Measurements from ENCODE around the gene SGPL1.

The SGPL1 gene

DNA sequence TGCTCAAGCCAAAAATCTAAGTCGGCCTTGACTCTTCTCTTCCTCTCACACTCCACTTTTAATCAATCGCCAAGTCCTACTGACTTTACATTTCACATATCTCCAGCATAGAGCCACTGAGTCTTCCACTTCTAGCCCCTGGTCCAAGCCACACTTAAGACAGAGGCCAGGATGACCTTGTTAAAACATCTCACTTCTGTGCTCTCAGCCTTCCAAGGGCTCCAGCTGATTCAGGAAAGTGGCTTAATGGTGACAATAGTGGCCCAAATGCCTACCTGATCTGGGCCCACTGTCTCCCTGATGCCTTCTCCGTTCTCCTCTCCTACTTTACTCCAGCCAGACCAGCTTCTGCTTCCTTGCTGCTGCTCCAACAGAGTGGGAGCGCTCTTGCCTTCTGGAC, 35.0 kb upstream of the SGPL1 start:
- DNase-seq, result no peak

GRCh38 chr10:70781461-70782051, 34.2 kb upstream of the SGPL1 start:
- DNase-seq, result no peak

GRCh38 chr10:70782086-70782745, 33.5 kb upstream of the SGPL1 start:
- DNase-seq, result no peak

GRCh38 chr10:70782746-70783680, 32.7 kb upstream of the SGPL1 start:
- DNase-seq, result no peak

DNA sequence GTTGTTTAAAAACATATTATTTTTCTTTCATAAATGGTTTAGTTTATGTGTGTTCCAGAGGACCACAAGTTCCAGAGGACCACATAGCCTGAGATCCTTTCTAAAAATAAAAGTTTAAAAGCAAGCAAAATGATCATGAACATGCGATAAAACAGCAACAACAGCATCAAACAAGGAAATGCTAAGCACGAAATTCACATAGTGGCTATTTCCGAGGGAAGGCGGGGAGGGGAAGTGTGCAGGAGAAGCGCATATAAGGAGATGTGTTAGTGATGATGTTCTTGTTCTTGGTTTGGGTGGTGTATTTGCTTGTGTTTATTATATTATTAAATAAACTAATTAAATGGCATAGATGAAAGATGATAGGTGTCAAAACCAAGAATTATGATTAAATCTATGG, 31.7 kb upstream of the SGPL1 start:
- no peak for DNase-seq

DNA sequence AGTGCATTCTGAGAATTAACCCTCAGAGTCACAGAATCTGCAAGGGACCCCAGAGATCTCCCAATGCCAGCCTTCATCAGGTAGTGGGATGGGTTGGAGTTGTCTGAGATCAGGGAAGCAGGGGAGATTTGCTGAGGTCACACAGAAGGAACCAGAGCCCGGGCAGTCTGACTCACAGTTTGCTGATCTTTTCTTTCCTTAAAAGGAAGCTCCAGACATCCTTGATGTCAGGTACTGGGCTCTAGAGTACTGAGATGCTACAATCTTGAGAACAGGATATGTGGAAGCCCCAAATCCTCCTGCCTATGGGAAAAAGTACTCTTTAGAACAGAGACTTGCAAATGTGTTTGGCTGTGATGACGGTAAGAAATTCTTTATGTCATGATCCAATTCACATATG, 31.3 kb upstream of the SGPL1 start:
- peak; percentile 44 for DNase-seq

GRCh38 chr10:70785190-70785589, 30.6 kb upstream of the SGPL1 start, which contains the start of gene TBATA:
Gene TBATA, minus strand, starts transcription at chr10:70785377. Its CDS starts 1,998 bp downstream, at chr10:70783379.
- DNase-seq, result no peak

DNA sequence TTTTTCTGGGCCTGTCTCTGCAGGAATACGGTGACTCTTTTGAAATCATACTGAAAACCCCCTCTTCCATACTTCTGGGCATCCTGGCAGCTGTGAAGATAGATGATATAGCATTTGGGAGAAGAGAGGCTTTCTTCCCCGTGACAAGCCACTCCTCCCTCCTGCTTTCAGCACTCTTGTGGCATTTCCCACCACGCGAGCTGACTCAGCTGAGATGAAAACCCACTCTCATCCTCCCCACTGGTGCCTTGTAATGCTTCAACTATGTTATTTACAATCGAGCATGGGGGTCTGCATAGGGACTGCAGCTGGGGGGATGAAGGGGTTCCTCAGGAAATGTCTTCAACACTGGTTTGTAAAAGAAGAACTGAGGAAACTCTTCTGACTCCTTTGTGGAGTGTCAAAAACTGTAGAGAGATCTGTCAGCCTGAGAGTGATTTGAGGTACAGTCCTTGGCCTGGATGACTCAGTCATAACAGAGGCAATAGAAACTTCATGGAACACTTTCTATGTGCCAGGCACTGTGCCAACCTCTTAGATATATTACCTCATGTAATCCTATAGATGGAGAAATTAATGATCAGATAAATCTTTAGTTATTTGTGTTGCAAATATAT, 28.8 kb upstream of the SGPL1 start:
- DNase-seq, result peak; percentile 73

- no peak for DNase-seq
These were observed 24.2 kb upstream of the SGPL1 start for GRCh38 chr10:70791386-70792039.

DNA sequence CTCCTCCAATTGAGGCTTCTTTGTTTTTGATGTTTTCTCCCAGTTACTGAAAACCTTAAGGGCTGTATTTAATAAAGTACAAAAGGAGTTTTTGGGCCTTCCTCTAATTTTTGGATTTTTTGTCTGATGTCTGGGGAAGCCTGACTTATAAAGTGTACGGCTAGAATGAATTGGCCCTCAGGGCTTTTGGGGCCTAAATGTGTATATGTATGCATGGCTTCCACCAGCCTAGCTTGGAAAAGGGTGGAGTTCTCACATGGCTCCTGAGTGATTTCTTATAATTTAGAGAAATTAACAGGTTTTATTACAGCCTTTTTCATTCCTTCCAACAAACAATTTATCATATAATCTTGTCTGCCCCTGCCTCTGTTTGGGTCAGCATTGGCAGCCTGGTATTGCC, 20.1 kb upstream of the SGPL1 start:
- DNase-seq, result no peak

DNA sequence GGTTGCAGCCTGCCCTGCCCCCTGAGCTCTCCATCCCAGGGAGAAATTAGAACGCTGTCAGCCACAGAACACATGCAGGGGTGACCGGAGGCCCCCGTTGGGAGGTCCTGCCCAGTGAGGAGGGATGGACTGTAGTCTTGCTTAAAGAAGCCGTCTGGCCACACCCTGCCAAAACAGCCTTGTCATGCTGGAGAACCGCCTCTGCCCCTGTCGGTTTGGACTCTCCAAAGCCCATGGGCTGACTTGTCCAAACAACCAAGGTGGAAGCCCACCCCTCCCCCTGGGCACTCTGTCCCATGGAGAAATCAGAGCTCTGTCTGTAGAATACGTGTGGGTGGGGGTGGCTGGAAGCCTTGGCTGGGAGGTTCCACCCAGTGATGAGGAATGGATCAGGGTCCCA, 17.9 kb upstream of the SGPL1 start:
- no peak for DNase-seq

DNA sequence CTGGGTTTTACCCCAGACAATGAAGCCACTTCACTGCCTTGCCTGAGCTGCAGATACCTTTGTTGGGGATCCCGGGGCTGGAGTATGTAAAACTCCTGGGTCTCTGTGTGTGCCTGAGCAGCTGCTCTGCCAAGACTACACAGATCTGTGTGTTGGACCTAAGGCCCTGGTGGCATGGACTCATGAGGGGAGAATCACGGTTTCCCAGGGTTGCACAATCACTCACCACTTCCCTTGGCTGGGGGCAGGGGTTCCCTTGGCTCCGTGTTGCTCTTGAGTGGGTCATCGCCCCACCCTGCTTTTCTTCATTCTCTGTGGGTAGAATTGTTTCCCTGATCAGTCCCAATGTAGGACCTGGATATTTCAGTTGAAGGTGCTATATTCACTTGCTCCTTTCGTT, 16.6 kb upstream of the SGPL1 start:
- no peak for DNase-seq

GRCh38 chr10:70801854-70802253, 13.9 kb upstream of the SGPL1 start:
- DNase-seq, result no peak

DNA sequence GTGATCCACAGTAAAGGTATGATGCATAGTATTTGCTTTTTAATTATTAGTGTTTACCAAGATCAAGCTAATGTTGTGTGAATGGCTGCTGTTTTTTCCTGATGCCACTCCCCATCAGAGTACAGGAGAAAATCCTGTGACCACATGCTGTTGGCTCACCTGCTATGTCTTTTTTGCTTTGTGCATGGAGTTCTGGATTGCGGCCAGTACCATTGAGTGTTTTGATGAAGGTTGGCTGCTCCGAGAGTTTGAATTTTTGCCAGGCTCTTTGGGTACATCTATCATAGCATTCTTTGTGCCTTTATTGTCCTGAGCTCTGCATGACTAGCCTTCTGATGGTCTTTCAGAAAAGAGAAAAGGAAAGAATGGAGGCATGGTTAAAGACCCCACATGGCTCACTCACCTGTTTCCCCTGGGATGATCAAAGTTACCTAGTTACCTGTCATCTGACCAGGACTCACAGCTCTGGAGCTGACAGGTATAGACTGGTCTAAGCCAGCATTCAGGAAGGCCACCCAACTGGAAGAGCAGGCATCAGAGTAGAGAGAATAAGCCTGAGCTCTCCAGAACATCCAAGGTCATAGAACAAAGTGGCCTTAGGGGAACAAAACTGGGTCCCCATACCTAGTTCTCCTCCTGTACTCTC, 11.8 kb upstream of the SGPL1 start:
- no peak for DNase-seq

GRCh38 chr10:70804421-70804808, 11.3 kb upstream of the SGPL1 start:
- DNase-seq, result peak; percentile 10

DNA sequence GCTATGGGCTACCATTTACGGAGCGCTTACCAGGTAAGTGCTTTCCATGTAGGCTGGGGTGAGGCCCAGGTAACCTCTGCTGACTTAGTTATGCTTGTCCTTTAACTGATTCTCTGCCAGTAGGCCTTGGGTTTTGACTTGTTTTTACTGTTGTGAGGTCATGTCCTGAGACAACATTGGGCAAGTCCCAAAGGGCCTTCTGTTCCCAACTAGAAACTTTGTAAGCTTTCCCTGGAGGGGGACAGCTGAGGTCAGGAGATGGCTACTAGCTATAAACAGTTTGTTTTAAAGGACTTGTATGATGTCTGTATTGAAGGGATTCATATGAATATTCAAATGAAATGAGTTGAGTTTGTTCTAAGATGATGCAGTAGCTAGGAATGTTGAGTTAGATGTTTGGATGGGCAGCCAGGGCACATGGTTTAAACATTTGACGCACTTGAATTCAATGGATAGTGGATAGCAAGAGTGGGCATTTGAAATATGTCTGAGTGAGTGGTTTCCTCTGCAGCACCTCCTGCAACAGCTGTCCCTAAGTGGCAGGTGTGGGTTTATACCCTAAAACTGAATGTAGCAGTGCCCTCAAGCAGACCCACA, 10.0 kb upstream of the SGPL1 start:
- peak; percentile 30 for DNase-seq

- DNase-seq, result no peak
These were observed 8.9 kb upstream of the SGPL1 start for GRCh38 chr10:70806841-70807240.

- DNase-seq, result no peak
These were observed 8.2 kb upstream of the SGPL1 start for GRCh38 chr10:70807556-70807955.

DNA sequence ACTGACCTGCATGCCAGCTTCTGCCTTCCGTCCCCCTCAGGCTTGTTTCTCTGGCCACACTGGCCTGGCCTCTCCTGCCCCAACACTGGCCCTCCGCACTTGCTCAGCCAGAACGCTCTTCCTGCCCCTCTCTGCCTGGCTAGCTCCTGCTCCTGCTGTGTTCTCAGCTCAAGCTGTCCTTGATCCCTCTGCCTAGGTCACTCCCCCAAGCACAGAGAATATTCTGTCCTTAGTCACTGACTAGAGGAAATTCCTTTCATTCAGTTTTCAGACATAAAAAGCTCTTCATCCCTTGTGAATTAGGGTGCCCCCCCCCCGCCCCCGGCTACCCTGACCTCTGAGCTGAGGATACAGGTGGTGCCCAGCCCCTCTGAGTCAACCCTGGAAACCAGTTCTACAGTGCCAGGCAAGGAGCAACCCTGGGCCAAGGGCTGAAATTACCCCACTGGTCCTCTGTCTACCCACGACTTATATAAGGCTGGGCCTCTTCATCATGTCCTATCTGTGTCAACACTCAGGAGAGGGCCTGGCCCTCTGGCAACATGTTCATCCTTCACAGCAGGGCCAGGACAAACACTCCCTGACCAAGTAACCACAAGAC, 6.6 kb upstream of the SGPL1 start:
- peak; percentile 59 for DNase-seq

DNA sequence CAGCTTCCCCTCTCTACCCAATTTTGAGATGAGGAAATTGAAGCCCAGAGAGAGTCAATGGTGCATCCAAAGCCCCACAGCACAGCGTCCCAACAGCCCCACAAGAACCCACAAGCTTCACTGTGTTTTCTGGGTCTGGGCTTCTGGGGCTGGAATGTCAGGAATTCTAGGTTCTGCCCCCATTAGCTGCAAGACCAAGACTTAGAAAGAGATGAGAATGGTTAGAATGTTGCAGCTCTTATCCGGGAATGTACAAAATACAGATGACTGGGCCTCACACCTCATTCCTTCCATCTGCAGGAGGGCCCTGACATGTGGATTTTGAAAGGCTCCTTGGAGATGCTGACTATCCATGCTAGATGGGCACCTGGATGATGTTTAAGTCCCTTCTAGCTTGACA, 6.0 kb upstream of the SGPL1 start:
- DNase-seq, result peak; percentile 60

GRCh38 chr10:70810967-70811366, 4.8 kb upstream of the SGPL1 start:
- DNase-seq, result no peak
